Gastroesophageal sphincter (tissue), 3 donors: ENCODE data around the gene MYO9A.

Experiments
- EP300 ChIP-seq: sonication (generic); formaldehyde crosslinking; IDR thresholded peaks from one replicate; pipeline ENCODE4 v1.6.1; 2017; ENCODE audit warnings: antibody characterized with exemption, mild to moderate bottlenecking
- POLR2A ChIP-seq, 2 donors: fragments of 450-650 bp; IDR thresholded peaks; one replicate each; pipeline ENCODE4 v1.6.1; 2017; ENCODE audit warnings: antibody characterized with exemption in 2 of 2, mild to moderate bottlenecking in 2 of 2, moderate library complexity in 1 of 2
- POLR2AphosphoS5 ChIP-seq: sonication (generic); formaldehyde crosslinking; IDR thresholded peaks from one replicate; pipeline ENCODE4 v1.6.1; 2017; ENCODE audit warnings: antibody characterized with exemption
- TF ChIP-seq, protein P1 (sequence below), 4 experiments: fragments of 200-600 bp in 2 of 4; fragments of 450-650 bp in 2 of 4; sonication (generic) in 1 of 4; IDR thresholded peaks; one replicate each; pipeline ENCODE4 v1.5.1; 2017 to 2019; ENCODE audit warnings: antibody characterized with exemption in 4 of 4, mild to moderate bottlenecking in 2 of 4, moderate library complexity in 2 of 4

GRCh38 chr15:71899674-71900073 is 218.3 kb downstream of the MYO9A start:
- TF ChIP-seq POLR2AphosphoS5, result no peak
- TF ChIP-seq, protein P1, sequence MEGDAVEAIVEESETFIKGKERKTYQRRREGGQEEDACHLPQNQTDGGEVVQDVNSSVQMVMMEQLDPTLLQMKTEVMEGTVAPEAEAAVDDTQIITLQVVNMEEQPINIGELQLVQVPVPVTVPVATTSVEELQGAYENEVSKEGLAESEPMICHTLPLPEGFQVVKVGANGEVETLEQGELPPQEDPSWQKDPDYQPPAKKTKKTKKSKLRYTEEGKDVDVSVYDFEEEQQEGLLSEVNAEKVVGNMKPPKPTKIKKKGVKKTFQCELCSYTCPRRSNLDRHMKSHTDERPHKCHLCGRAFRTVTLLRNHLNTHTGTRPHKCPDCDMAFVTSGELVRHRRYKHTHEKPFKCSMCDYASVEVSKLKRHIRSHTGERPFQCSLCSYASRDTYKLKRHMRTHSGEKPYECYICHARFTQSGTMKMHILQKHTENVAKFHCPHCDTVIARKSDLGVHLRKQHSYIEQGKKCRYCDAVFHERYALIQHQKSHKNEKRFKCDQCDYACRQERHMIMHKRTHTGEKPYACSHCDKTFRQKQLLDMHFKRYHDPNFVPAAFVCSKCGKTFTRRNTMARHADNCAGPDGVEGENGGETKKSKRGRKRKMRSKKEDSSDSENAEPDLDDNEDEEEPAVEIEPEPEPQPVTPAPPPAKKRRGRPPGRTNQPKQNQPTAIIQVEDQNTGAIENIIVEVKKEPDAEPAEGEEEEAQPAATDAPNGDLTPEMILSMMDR (IDR thresholded peaks at IDR 0.05), result no peak
- no peak for TF ChIP-seq POLR2A (IDR thresholded peaks at IDR 0.05)
- TF ChIP-seq EP300, result no peak
